HG03135 (cell line): ENCODE data around the gene ZNF28.
"Not testable (repeated sequence)": the region's sequence is repeated elsewhere in the genome, so short reads cannot be mapped to it uniquely, and the experiment has no call there.

Experiments used
- ATAC-seq: cut with Tn5 transposase; IDR thresholded peaks from one replicate; pipeline ENCODE4 v1.9.1; 2021; ENCODE audit warnings: mild to moderate bottlenecking, moderate library complexity; ENCODE audit not compliant: unreplicated experiment

ZNF28 gene

GRCh38 chr19:52821204-52821960, at the start of gene ZNF28:
ZNF28 (minus strand) TSS chr19:52821633; CDS start chr19:52817958, 3,675 bp downstream.
- ATAC-seq = peak; percentile 98

- ATAC-seq = not testable (repeated sequence)
These were observed 46.6 kb upstream of the ZNF28 start for GRCh38 chr19:52868031-52868430.

GRCh38 chr19:52857378-52858191, 36.2 kb upstream of the ZNF28 start, which contains the start of gene ZNF468:
ZNF468 (minus strand) TSS chr19:52857619; CDS start chr19:52854272, 3,347 bp downstream.
- peak; percentile 97 for ATAC-seq

- ATAC-seq = peak; percentile 7
These were observed 35.3 kb upstream of the ZNF28 start for GRCh38 chr19:52856540-52857377.

- ATAC-seq = not testable (repeated sequence)
These were observed 25.9 kb upstream of the ZNF28 start for GRCh38 chr19:52847352-52847751.

GRCh38 chr19:52840825-52841465, 19.5 kb upstream of the ZNF28 start:
- not testable (repeated sequence) for ATAC-seq

GRCh38 chr19:52834289-52834688, 12.9 kb upstream of the ZNF28 start:
- not testable (repeated sequence) for ATAC-seq

- not testable (repeated sequence) for ATAC-seq
These were observed 12.1 kb upstream of the ZNF28 start for GRCh38 chr19:52833541-52833940.

GRCh38 chr19:52829866-52830265, 8.4 kb upstream of the ZNF28 start:
- not testable (repeated sequence) for ATAC-seq

GRCh38 chr19:52825765-52826164, 4.3 kb upstream of the ZNF28 start:
- ATAC-seq = no peak

GRCh38 chr19:52823676-52824075, 2.2 kb upstream of the ZNF28 start:
- ATAC-seq = no peak

- ATAC-seq = peak; percentile 30
These were observed 795 bp downstream of the ZNF28 start for GRCh38 chr19:52820472-52821203.

- ATAC-seq = no peak
These were observed 11.6 kb downstream of the ZNF28 start for GRCh38 chr19:52809801-52810200.

GRCh38 chr19:52799950-52800640, 21.3 kb downstream of the ZNF28 start:
- not testable (repeated sequence) for ATAC-seq

- ATAC-seq = no peak
These were observed 32.0 kb downstream of the ZNF28 start for GRCh38 chr19:52789440-52789839.

- ATAC-seq = peak; percentile 90
These were observed 34.7 kb downstream of the ZNF28 start, which contains the start of gene ZNF600 for GRCh38 chr19:52786464-52787354. ZNF600 (minus strand) TSS chr19:52786791; CDS start chr19:52778888, 7,903 bp downstream.

- peak; percentile 27 for ATAC-seq
These were observed 35.4 kb downstream of the ZNF28 start for GRCh38 chr19:52786078-52786463.

- no peak for ATAC-seq
These were observed 35.9 kb downstream of the ZNF28 start for GRCh38 chr19:52785506-52785905.
